ENCODE measurements around the gene ZNF892.

DNA sequence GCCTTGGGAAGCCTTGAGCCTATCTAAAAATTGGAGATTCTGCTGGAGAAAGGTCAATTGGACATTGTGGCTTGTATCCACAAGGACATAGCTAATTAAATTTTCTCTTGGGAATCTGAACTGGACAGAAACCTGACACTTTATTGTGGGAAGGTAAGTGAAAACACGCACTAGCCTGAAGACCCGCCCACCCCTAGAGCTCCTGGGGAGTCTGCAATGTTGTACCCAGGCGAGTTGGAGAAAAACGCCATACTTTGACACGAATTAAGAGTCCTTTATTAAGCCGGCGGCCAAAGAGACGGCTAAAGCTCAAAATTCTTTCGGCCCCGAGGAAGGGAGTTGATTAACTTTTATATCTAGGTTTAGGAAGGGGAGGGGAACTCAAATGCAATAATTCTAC, 1.2 kb upstream of the ZNF892 start:
- TF ChIP-seq EP300 (IDR thresholded peaks at IDR 0.05) (no peak), POLR2A (IDR thresholded peaks at IDR 0.05) (no peak)
- TF ChIP-seq, protein P1, sequence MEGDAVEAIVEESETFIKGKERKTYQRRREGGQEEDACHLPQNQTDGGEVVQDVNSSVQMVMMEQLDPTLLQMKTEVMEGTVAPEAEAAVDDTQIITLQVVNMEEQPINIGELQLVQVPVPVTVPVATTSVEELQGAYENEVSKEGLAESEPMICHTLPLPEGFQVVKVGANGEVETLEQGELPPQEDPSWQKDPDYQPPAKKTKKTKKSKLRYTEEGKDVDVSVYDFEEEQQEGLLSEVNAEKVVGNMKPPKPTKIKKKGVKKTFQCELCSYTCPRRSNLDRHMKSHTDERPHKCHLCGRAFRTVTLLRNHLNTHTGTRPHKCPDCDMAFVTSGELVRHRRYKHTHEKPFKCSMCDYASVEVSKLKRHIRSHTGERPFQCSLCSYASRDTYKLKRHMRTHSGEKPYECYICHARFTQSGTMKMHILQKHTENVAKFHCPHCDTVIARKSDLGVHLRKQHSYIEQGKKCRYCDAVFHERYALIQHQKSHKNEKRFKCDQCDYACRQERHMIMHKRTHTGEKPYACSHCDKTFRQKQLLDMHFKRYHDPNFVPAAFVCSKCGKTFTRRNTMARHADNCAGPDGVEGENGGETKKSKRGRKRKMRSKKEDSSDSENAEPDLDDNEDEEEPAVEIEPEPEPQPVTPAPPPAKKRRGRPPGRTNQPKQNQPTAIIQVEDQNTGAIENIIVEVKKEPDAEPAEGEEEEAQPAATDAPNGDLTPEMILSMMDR (IDR thresholded peaks at IDR 0.05) = no peak

Data from sigmoid colon (tissue), 4 donors.